RWPE2 (cell line): ENCODE measurements around the gene LYPD6.
A peak's percentile ranks its signal among the peaks of the same experiment; 100 is the strongest.

ENCODE experiments used
- ATAC-seq: fragments of 200-7000 bp; cut with Tn5 transposase; 3 replicates; pipeline ENCODE4 v1.9.1; 2021; ENCODE audit warnings: low read depth
- DNase-seq: peaks from one replicate; pipeline ENCODE4 v3.0.0-alpha.2; 2020; ENCODE audit warnings: low spot score
- H3K27ac ChIP-seq: fragments of 450-650 bp; 2 replicates; pipeline ENCODE4 v1.5.1; 2017; ENCODE audit warnings: mild to moderate bottlenecking; ENCODE audit not compliant: poor library complexity, severe bottlenecking
- H3K27me3 ChIP-seq: fragments of 250-450 bp; sonication (Bioruptor Pico); 2 replicates; pipeline ENCODE4 v1.5.1; 2021; ENCODE audit warnings: mild to moderate bottlenecking, moderate library complexity; ENCODE audit not compliant: insufficient read depth, poor library complexity, severe bottlenecking
- H3K36me3 ChIP-seq: fragments of 250-450 bp; sonication (Bioruptor Pico); 2 replicates; pipeline ENCODE4 v1.5.1; 2020; ENCODE audit warnings: low read depth, mild to moderate bottlenecking, moderate library complexity
- H3K4me1 ChIP-seq: fragments of 250-450 bp; sonication (Bioruptor Pico); 2 replicates; pipeline ENCODE4 v1.5.1; 2021; ENCODE audit warnings: mild to moderate bottlenecking, moderate library complexity; ENCODE audit not compliant: insufficient read depth, poor library complexity, severe bottlenecking
- H3K4me3 ChIP-seq: fragments of 250-450 bp; sonication (Bioruptor Pico); 2 replicates; pipeline ENCODE4 v1.5.1; 2021; ENCODE audit warnings: mild to moderate bottlenecking, moderate library complexity; ENCODE audit not compliant: severe bottlenecking
- H3K9me3 ChIP-seq: fragments of 250-450 bp; sonication (Bioruptor Pico); 2 replicates; pipeline ENCODE4 v1.5.1; 2021; ENCODE audit warnings: mild to moderate bottlenecking, moderate library complexity; ENCODE audit not compliant: severe bottlenecking
- CTCF ChIP-seq: fragments of 450-650 bp; IDR thresholded peaks from one replicate; pipeline ENCODE4 v1.5.1; 2017; ENCODE audit warnings: mild to moderate bottlenecking, moderate library complexity; ENCODE audit not compliant: poor library complexity, severe bottlenecking

Gene LYPD6

GRCh38 chr2:149409506-149409905 is 79.1 kb downstream of the LYPD6 start:
- Histone ChIP-seq H3K4me3 (no peak overlapping the region), H3K27ac (peak overlapping the region; percentile 96), H3K4me1 (peaks cover 19% of the 10 kb centered on the region), H3K9me3 (no peaks in the 10 kb centered on the region), H3K27me3 (no peaks in the 10 kb centered on the region), H3K36me3 (no peaks in the 10 kb centered on the region; the same call in 1 of the 2 replicates)
- ATAC-seq (no peak), DNase-seq (no peak)
- TF ChIP-seq CTCF = no peak

- ATAC-seq (peak; percentile 95), DNase-seq (peak; percentile 83)
- H3K27me3 ChIP-seq = no peaks in the 10 kb centered on the region
- no peaks in the 10 kb centered on the region; the same call in 1 of the 2 replicates for H3K36me3 ChIP-seq
- no peak overlapping the region for H3K4me3 ChIP-seq
- H3K9me3 ChIP-seq = no peaks in the 10 kb centered on the region
- peaks cover 19% of the 10 kb centered on the region for H3K4me1 ChIP-seq
- H3K27ac ChIP-seq = peak overlapping the region; percentile 96
- no peak for TF ChIP-seq CTCF
Observed at GRCh38 chr2:149410701-149411484, 80.5 kb downstream of the LYPD6 start.

GRCh38 chr2:149413487-149413886 is 83.1 kb downstream of the LYPD6 start:
- peaks cover 19% of the 10 kb centered on the region for H3K4me1 ChIP-seq
- H3K4me3 ChIP-seq = no peak overlapping the region
- H3K27me3 ChIP-seq = no peaks in the 10 kb centered on the region
- no peaks in the 10 kb centered on the region for H3K9me3 ChIP-seq
- ATAC-seq (no peak), DNase-seq (no peak)
- TF ChIP-seq CTCF = no peak
- no peaks in the 10 kb centered on the region; the same call in 1 of the 2 replicates for H3K36me3 ChIP-seq
- H3K27ac ChIP-seq = no peak overlapping the region

GRCh38 chr2:149415086-149415485 is 84.7 kb downstream of the LYPD6 start:
- ATAC-seq (no peak), DNase-seq (no peak)
- Histone ChIP-seq H3K4me1 (peaks cover 16% of the 10 kb centered on the region), H3K4me3 (no peak overlapping the region), H3K27ac (no peak overlapping the region), H3K27me3 (no peaks in the 10 kb centered on the region), H3K36me3 (no peaks in the 10 kb centered on the region; the same call in 1 of the 2 replicates), H3K9me3 (no peaks in the 10 kb centered on the region)
- no peak for TF ChIP-seq CTCF

- no peak for ATAC-seq
- Histone ChIP-seq H3K36me3 (no peaks in the 10 kb centered on the region), H3K4me1 (peaks cover 14% of the 10 kb centered on the region), H3K4me3 (no peak overlapping the region), H3K9me3 (no peaks in the 10 kb centered on the region), H3K27me3 (no peaks in the 10 kb centered on the region), H3K27ac (no peak overlapping the region)
- TF ChIP-seq CTCF = no peak
- DNase-seq = no peak
Observed at GRCh38 chr2:149418065-149418464, 87.7 kb downstream of the LYPD6 start.
